SU-DHL-6 (cell line): ENCODE measurements around the gene ZNF148.

Experiments used
- EZH2phosphoT487 ChIP-seq: fragments of 200-600 bp; sonication (generic), shearing (Covaris generic); conservative IDR thresholded peaks from 2 replicates; pipeline ENCODE4 v1.6.1; 2018; ENCODE audit warnings: mild to moderate bottlenecking, antibody characterized with exemption, low read length, moderate library complexity, mixed read lengths
- TF ChIP-seq, protein P1 (sequence below): fragments of 200-600 bp; sonication (generic); IDR thresholded peaks from one replicate; pipeline ENCODE4 v1.5.1; 2017; ENCODE audit warnings: antibody characterized with exemption, mild to moderate bottlenecking, low read length, moderate library complexity; ENCODE audit not compliant: insufficient read depth, poor library complexity, severe bottlenecking

DNA sequence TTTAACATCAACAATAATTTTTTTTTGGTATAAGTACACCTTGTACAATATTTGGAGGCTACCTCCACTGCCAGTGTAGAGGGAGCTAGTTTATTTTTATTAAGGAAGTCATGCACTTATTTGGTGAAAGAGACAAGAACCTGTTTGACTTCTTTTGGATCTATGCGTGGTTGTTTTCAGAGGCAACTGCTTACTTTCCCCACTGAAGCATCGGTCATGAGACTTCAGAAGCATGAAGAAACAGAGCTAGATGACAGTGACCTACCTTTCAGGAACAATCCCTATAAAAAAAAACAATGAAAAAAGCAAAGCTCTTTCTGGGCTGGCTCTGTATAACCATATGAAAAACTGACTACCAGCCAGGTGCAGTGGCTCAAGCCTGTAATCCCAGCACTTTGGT is 20.0 kb upstream of the ZNF148 start:
- TF ChIP-seq, protein P1, sequence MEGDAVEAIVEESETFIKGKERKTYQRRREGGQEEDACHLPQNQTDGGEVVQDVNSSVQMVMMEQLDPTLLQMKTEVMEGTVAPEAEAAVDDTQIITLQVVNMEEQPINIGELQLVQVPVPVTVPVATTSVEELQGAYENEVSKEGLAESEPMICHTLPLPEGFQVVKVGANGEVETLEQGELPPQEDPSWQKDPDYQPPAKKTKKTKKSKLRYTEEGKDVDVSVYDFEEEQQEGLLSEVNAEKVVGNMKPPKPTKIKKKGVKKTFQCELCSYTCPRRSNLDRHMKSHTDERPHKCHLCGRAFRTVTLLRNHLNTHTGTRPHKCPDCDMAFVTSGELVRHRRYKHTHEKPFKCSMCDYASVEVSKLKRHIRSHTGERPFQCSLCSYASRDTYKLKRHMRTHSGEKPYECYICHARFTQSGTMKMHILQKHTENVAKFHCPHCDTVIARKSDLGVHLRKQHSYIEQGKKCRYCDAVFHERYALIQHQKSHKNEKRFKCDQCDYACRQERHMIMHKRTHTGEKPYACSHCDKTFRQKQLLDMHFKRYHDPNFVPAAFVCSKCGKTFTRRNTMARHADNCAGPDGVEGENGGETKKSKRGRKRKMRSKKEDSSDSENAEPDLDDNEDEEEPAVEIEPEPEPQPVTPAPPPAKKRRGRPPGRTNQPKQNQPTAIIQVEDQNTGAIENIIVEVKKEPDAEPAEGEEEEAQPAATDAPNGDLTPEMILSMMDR, result no peak
- TF ChIP-seq EZH2phosphoT487, result no peak
